ENCODE measurements around the gene MYLK2. TPM values are rescaled to one million over a fixed set of nuclear protein-coding genes. Genes with fewer than 3 reads are reported as not detected.

Gene MYLK2
- total and polyA plus RNA-seq, 2 donors (not counting 1 experiment from before 2014, with no cell fraction given), result under 0.01 TPM; not detected in 1

DNA sequence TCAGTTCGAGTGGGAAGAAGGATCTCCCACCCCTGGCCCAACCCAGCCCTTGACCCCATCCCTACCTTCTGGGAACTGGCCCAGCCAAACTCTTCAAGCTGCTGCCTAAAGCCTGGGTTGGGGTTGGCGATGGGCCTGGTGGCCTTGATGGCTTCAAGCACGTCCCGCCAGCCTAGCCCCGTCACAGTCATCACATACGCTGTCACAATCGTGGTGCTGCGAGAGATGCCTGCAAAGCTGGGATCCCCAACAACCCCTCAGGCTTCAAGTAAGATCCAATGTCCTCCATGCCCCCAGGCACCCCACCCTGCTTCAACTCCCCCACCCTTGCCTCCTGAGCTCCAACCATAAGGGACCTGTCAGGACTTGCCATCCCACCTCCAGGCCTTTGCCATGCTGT, 43.4 kb downstream of the MYLK2 start:
- Histone ChIP-seq H3K36me3 (ENCODE audit: control insufficient read depth, insufficient read depth, low read length) (no peaks in the 10 kb centered on the region), H3K4me2 (ENCODE audit: extremely low read depth, insufficient read depth, low read length) (no peak overlapping the region), H3K9ac (ENCODE audit: insufficient read depth, low read length) (no peak overlapping the region), H3K4me1 (ENCODE audit: control insufficient read depth, extremely low read depth, insufficient read depth, low read length) (no peaks in the 10 kb centered on the region), H4K20me1 (ENCODE audit: control insufficient read depth, extremely low read depth, insufficient read depth, low read length) (no peaks in the 10 kb centered on the region), H2AFZ (ENCODE audit: low read length) (no peak overlapping the region), H3K9me3 (ENCODE audit: control insufficient read depth, insufficient read depth, low read depth, low read length) (no peaks in the 10 kb centered on the region), H3K27ac (ENCODE audit: insufficient read depth, low read length) (no peak overlapping the region), H3K79me2 (ENCODE audit: control insufficient read depth, insufficient read depth, low read length) (no peaks in the 10 kb centered on the region), H3K27me3 (ENCODE audit: control insufficient read depth, insufficient read depth, low read length) (peaks cover 49% of the 10 kb centered on the region), H3K4me3 (replicated peaks in 1 of 4; ENCODE audit: control extremely low read depth in 1 of 4, insufficient read depth in 1 of 4, low read depth in 3 of 4, low read length in 4 of 4) (no peak overlapping the region)
- TF ChIP-seq, protein P1, sequence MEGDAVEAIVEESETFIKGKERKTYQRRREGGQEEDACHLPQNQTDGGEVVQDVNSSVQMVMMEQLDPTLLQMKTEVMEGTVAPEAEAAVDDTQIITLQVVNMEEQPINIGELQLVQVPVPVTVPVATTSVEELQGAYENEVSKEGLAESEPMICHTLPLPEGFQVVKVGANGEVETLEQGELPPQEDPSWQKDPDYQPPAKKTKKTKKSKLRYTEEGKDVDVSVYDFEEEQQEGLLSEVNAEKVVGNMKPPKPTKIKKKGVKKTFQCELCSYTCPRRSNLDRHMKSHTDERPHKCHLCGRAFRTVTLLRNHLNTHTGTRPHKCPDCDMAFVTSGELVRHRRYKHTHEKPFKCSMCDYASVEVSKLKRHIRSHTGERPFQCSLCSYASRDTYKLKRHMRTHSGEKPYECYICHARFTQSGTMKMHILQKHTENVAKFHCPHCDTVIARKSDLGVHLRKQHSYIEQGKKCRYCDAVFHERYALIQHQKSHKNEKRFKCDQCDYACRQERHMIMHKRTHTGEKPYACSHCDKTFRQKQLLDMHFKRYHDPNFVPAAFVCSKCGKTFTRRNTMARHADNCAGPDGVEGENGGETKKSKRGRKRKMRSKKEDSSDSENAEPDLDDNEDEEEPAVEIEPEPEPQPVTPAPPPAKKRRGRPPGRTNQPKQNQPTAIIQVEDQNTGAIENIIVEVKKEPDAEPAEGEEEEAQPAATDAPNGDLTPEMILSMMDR (conservative IDR thresholded peaks at IDR 0.05 in 1 of 2, IDR thresholded peaks at IDR 0.05 in 1 of 2; ENCODE audit: low read depth in 1 of 2, low read length in 2 of 2), result no peak
- no peak for TF ChIP-seq EZH2 (IDR thresholded peaks at IDR 0.05; ENCODE audit: low read length, missing control alignments)
- no peak for DNase-seq (ENCODE audit: low read depth in 2 of 2)

DNA sequence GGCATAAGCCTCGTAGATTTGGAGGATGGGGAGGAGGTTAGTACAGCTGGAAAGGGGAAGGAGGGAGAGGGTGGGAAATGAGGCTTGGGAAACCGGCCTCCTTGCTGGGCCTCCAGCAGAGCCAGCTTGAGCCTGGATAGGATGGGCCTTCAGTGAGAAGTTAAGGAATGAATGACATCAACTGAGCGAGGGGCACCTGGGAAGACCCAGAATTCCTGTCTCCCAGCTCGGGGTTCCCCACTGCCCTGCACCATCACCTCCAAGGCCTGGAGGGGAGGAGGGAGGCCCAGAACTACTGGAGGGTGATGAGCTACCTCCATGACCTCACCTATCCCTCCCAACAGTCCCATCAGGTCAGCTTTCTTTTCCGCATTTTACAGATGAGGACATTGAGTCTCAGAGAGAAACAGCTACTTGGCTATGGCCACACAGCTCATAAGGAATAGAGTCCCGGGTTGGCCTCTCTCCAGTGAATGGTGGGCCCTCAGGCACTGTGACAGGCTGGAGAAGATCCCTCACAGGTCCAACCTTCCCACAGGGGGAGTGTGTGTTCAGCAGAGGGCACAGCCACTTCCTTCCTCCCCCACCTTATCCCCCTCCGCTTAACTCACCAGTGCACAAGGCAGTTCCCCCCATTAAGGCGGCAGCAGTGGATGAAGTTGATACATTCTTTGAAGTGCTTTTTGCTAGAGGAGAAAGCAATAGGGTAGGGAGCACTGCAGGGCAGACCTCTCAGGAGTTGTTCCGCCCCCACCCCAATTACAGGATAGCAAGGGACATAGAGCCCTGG, 44.3 kb downstream of the MYLK2 start:
- TF ChIP-seq EZH2 (IDR thresholded peaks at IDR 0.05; ENCODE audit: low read length, missing control alignments), result no peak
- TF ChIP-seq, protein P1 (conservative IDR thresholded peaks at IDR 0.05 in 1 of 2, IDR thresholded peaks at IDR 0.05 in 1 of 2; ENCODE audit: low read depth in 1 of 2, low read length in 2 of 2), result no peak
- Histone ChIP-seq H3K79me2 (ENCODE audit: control insufficient read depth, insufficient read depth, low read length) (no peaks in the 10 kb centered on the region), H3K27me3 (ENCODE audit: control insufficient read depth, insufficient read depth, low read length) (peaks cover 39% of the 10 kb centered on the region), H3K4me1 (ENCODE audit: control insufficient read depth, extremely low read depth, insufficient read depth, low read length) (no peaks in the 10 kb centered on the region), H3K4me3 (replicated peaks in 1 of 4; ENCODE audit: control extremely low read depth in 1 of 4, insufficient read depth in 1 of 4, low read depth in 3 of 4, low read length in 4 of 4) (no peak overlapping the region), H2AFZ (ENCODE audit: low read length) (no peak overlapping the region), H3K4me2 (ENCODE audit: extremely low read depth, insufficient read depth, low read length) (no peak overlapping the region), H3K36me3 (ENCODE audit: control insufficient read depth, insufficient read depth, low read length) (no peaks in the 10 kb centered on the region), H3K9ac (ENCODE audit: insufficient read depth, low read length) (no peak overlapping the region), H3K9me3 (ENCODE audit: control insufficient read depth, insufficient read depth, low read depth, low read length) (no peaks in the 10 kb centered on the region), H4K20me1 (ENCODE audit: control insufficient read depth, extremely low read depth, insufficient read depth, low read length) (no peaks in the 10 kb centered on the region), H3K27ac (ENCODE audit: insufficient read depth, low read length) (no peak overlapping the region)
- DNase-seq (ENCODE audit: low read depth in 2 of 2), result no peak

DNA sequence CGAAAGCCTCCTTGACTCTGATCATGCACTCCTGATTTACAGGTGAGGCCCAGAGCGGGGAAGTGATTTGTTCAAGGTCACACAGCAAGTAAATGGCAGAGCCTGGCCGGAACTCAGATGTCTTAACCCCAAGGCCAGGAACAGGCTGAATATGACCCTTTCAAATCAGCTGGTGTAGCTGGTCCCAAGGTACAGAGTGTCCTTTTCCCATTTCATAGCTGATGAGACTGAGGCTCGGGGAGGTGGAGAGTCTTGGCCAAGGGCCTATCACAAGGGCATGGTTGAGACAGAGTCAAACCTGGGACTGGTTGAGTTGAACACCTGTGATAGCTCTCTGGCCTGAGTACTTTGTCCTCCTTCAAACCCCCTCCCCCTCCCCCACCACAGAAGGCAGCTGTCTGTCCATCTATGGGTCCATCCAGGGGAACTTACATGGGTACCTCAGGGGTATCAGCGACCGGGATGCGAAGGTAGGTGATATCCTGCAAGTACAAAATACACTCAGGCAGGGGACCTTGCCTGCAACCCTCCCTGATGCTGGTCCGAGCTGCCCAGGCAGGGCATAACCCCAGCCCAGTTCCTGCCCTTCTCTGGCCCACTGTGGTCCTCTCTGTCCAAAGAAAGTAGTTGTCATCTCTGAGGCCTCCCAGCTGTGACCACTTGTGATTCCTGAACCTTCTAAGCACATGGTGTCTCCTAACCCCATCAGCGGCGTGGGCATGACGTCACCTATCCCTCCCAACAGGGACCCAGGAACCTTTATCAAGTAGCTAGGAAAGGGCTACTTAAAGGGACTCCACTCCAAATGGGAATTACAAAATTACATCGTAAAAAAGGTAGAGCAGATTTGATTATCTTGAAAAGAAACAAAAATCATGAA, 45.6 kb downstream of the MYLK2 start:
- Histone ChIP-seq H3K36me3 (ENCODE audit: control insufficient read depth, insufficient read depth, low read length) (no peaks in the 10 kb centered on the region), H2AFZ (ENCODE audit: low read length) (no peak overlapping the region), H3K9ac (ENCODE audit: insufficient read depth, low read length) (no peak overlapping the region), H4K20me1 (ENCODE audit: control insufficient read depth, extremely low read depth, insufficient read depth, low read length) (no peaks in the 10 kb centered on the region), H3K27ac (ENCODE audit: insufficient read depth, low read length) (no peak overlapping the region), H3K4me2 (ENCODE audit: extremely low read depth, insufficient read depth, low read length) (no peak overlapping the region), H3K27me3 (ENCODE audit: control insufficient read depth, insufficient read depth, low read length) (peaks cover 43% of the 10 kb centered on the region), H3K4me3 (replicated peaks in 1 of 4; ENCODE audit: control extremely low read depth in 1 of 4, insufficient read depth in 1 of 4, low read depth in 3 of 4, low read length in 4 of 4) (no peak overlapping the region), H3K79me2 (ENCODE audit: control insufficient read depth, insufficient read depth, low read length) (no peaks in the 10 kb centered on the region), H3K4me1 (ENCODE audit: control insufficient read depth, extremely low read depth, insufficient read depth, low read length) (no peaks in the 10 kb centered on the region), H3K9me3 (ENCODE audit: control insufficient read depth, insufficient read depth, low read depth, low read length) (no peaks in the 10 kb centered on the region)
- no peak for DNase-seq (ENCODE audit: low read depth in 2 of 2)
- TF ChIP-seq EZH2 (IDR thresholded peaks at IDR 0.05; ENCODE audit: low read length, missing control alignments), result no peak
- TF ChIP-seq, protein P1 (conservative IDR thresholded peaks at IDR 0.05 in 1 of 2, IDR thresholded peaks at IDR 0.05 in 1 of 2; ENCODE audit: low read depth in 1 of 2, low read length in 2 of 2), result no peak
